PC-3 (cell line): ENCODE results near the gene TEDC1. TPM values are rescaled to one million over a fixed set of nuclear protein-coding genes. Genes with fewer than 3 reads are reported as not detected.

Experiments used
- ATAC-seq: fragments of 200-7000 bp; cut with Tn5 transposase; 2 replicates; pipeline ENCODE4 v1.9.1; 2020; ENCODE audit warnings: mild to moderate bottlenecking, moderate library complexity
- BruUV-seq: library from RNA; stranded (reverse); fragments of 400-500 nt; replicated peaks from 2 replicates; lab custom pipeline; 2021; lab: Mats Ljungman, UMichigan
- CTCF ChIA-PET: fragments of 300-600 bp; sonication (Branson Sonifier 250); formaldehyde crosslinking; loops from one replicate; lab custom pipeline; 2022; ENCODE audit warnings: antibody characterized with exemption; lab: Charles Lee
- POLR2A ChIA-PET: fragments of 300-600 bp; sonication (Branson Sonifier 250); formaldehyde crosslinking; loops from one replicate; lab custom pipeline; 2022; ENCODE audit warnings: antibody characterized with exemption; ENCODE audit not compliant: unreplicated experiment; lab: Charles Lee
- DNase-seq: peaks from one replicate; pipeline ENCODE4 v3.0.0-alpha.2; 2015
- H2AFZ ChIP-seq: fragments of 300-600 bp; sonication (generic); 2 replicates; pipeline ENCODE4 v1.6.0; 2016; ENCODE audit warnings: antibody characterized with exemption, low read length
- H3F3A ChIP-seq: fragments of 300-600 bp; sonication (generic); one replicate; pipeline ENCODE4 v1.6.0; 2017; ENCODE audit warnings: antibody characterized with exemption, low read length, control low read depth, mild to moderate bottlenecking; ENCODE audit not compliant: unreplicated experiment
- H3K27ac ChIP-seq: fragments of 300-600 bp; sonication (generic); 2 replicates; pipeline ENCODE4 v1.5.1; 2016; ENCODE audit warnings: mild to moderate bottlenecking, low read length
- H3K27me3 ChIP-seq: fragments of 300-600 bp; sonication (generic); 2 replicates; pipeline ENCODE4 v1.6.1; 2016; ENCODE audit warnings: low read length, mixed read lengths
- H3K36me3 ChIP-seq: fragments of 300-600 bp; sonication (generic); 2 replicates; pipeline ENCODE4 v1.6.1; 2016; ENCODE audit warnings: low read depth, mixed run types, low read length, mixed read lengths
- H3K4me1 ChIP-seq: fragments of 300-600 bp; sonication (generic); 2 replicates; pipeline ENCODE4 v1.5.1; 2016; ENCODE audit warnings: low read length; ENCODE audit not compliant: insufficient read depth
- H3K4me2 ChIP-seq: fragments of 300-600 bp; sonication (generic); 2 replicates; pipeline ENCODE4 v1.6.0; 2016; ENCODE audit warnings: low read length
- H3K4me3 ChIP-seq: fragments of 300-600 bp; sonication (generic); 2 replicates; pipeline ENCODE4 v1.5.1; 2016; ENCODE audit warnings: mild to moderate bottlenecking, low read length, mixed read lengths
- H3K79me2 ChIP-seq: fragments of 300-600 bp; sonication (generic); 2 replicates; pipeline ENCODE4 v1.6.1; 2017; ENCODE audit warnings: low read length, mixed read lengths
- H3K9ac ChIP-seq: fragments of 300-600 bp; sonication (generic); 2 replicates; pipeline ENCODE4 v1.6.0; 2016; ENCODE audit warnings: mild to moderate bottlenecking, low read length
- H3K9me2 ChIP-seq: fragments of 300-600 bp; sonication (generic); replicated peaks from 2 replicates; pipeline ENCODE4 v1.6.1; 2016; ENCODE audit warnings: mixed run types, low read length, mixed read lengths
- H3K9me3 ChIP-seq: fragments of 300-600 bp; sonication (generic); 2 replicates; pipeline ENCODE4 v1.6.1; 2016; ENCODE audit warnings: low read length, mixed read lengths
- H4K20me1 ChIP-seq: fragments of 300-600 bp; sonication (generic); 2 replicates; pipeline ENCODE4 v1.6.1; 2016; ENCODE audit warnings: low read length, mixed read lengths
- EZH2 ChIP-seq: fragments of 300-600 bp; sonication (generic); IDR thresholded peaks from one replicate; pipeline ENCODE4 v1.6.1; 2017; ENCODE audit warnings: antibody characterized with exemption, mild to moderate bottlenecking, low read length; ENCODE audit not compliant: unreplicated experiment
- EZH2phosphoT487 ChIP-seq: fragments of 300-600 bp; sonication (generic); IDR thresholded peaks from 2 replicates; pipeline ENCODE4 v1.6.1; 2018; ENCODE audit warnings: mild to moderate bottlenecking, antibody characterized with exemption, low read length, borderline replicate concordance
- intact Hi-C: fragments of 100-400 bp; cut with micrococcal nuclease; formaldehyde crosslinking; loops from 2 replicates; pipeline ENCODE4 v1.9.0; 2023
- total RNA-seq: library from RNA; depleted of rRNA; stranded (reverse); fragments of >200 nt; gene quantifications from 2 replicates; pipeline ENCODE4 v1.2.3, GENCODE V29; 2014
- TF ChIP-seq, protein P1 (sequence below): fragments of 300-600 bp; sonication (generic); conservative IDR thresholded peaks from 2 replicates; pipeline ENCODE4 v1.5.1; 2017; ENCODE audit warnings: antibody characterized with exemption, low read depth, mild to moderate bottlenecking, low read length

The TEDC1 gene
- total RNA-seq, 1 experiment from 2014 or later: 66.7 TPM

DNA sequence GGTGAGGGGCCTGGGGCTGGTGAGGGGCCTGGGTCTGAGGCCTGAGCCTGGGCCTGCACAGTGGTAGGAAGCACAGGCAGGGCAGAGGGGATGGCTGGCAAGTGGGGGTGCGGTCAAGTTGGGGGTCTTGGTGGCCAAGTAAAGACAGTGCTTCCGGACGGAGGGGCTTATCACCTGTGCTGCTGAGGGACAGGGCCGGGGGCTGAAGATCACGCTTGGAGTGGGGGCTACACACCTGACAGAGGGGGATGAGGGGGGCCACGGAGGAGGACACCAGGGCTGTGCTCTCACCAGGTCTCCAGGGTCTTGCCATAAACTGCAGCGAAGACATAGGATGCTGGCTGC, 12.2 kb downstream of the TEDC1 start:
- POLR2A ChIA-PET: no interaction called here
- CTCF ChIA-PET: no interaction called here
- H3K9me2 ChIP-seq: no peaks in the 10 kb centered on the region

DNA sequence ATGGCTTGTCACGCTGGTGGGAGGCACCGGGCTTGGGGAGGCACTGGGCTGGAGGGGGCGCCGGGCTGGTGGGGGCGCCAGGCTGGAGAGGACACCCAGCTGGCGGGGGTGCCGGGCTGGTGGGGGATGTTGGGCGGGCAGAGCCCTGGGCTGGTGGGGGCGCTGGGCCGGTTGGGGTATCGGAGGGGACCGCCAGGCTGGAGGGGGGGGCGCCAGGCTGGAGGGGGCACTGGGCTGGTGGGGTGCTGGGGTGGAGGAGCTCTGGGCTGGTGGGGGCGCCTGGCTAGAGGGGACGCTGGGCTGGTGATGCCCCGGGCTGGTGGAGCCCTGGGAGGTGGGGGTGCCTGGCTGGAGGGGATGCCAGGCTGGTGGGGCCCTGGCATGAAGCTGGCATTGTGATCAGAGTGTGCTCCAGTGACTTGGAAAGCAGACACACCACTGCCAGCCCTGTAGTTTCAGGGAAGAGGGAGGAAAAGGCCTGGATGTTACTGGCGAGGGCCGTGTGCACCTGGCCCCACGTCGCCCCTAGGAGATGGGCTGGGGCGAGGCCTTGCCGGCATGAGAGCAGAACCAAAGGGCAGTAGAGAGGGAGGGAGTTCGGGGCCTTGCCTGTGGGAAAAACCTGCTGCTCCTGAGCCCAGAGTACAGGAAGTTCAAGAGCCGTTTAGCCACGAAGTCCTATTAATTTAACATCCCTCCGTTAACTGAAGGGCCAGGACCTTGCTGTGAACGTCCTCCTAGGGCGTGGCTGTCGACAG, 13.1 kb downstream of the TEDC1 start:
- no peaks in the 10 kb centered on the region for H3K27me3 ChIP-seq
- no peaks in the 10 kb centered on the region for H3K4me1 ChIP-seq
- DNase-seq (no peak), ATAC-seq (no peak)
- CTCF ChIA-PET: no interaction called here
- no peak overlapping the region for H3K27ac ChIP-seq
- BruUV-seq: no TSS peak
- H3K4me3 ChIP-seq: no peak overlapping the region
- intact Hi-C loops: no loop called here
- H3K9me2 ChIP-seq: no peaks in the 10 kb centered on the region
- no peaks in the 10 kb centered on the region for H3K9me3 ChIP-seq
- H3K9ac ChIP-seq: no peak overlapping the region
- H4K20me1 ChIP-seq: no peaks in the 10 kb centered on the region
- POLR2A ChIA-PET: no interaction called here
- no peaks in the 10 kb centered on the region for H3F3A ChIP-seq
- TF ChIP-seq EZH2 (no peak), EZH2phosphoT487 (no peak)
- TF ChIP-seq, protein P1, sequence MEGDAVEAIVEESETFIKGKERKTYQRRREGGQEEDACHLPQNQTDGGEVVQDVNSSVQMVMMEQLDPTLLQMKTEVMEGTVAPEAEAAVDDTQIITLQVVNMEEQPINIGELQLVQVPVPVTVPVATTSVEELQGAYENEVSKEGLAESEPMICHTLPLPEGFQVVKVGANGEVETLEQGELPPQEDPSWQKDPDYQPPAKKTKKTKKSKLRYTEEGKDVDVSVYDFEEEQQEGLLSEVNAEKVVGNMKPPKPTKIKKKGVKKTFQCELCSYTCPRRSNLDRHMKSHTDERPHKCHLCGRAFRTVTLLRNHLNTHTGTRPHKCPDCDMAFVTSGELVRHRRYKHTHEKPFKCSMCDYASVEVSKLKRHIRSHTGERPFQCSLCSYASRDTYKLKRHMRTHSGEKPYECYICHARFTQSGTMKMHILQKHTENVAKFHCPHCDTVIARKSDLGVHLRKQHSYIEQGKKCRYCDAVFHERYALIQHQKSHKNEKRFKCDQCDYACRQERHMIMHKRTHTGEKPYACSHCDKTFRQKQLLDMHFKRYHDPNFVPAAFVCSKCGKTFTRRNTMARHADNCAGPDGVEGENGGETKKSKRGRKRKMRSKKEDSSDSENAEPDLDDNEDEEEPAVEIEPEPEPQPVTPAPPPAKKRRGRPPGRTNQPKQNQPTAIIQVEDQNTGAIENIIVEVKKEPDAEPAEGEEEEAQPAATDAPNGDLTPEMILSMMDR: no peak
- H3K79me2 ChIP-seq: no peaks in the 10 kb centered on the region
- H3K36me3 ChIP-seq: no peaks in the 10 kb centered on the region
- H2AFZ ChIP-seq: no peak overlapping the region
- no peak overlapping the region for H3K4me2 ChIP-seq

More for the DNA sequence above, 12.2 kb downstream of the TEDC1 start:
- Histone ChIP-seq H3K36me3 (no peaks in the 10 kb centered on the region), H3K27me3 (no peaks in the 10 kb centered on the region), H3K79me2 (no peaks in the 10 kb centered on the region), H3K9me3 (no peaks in the 10 kb centered on the region), H3K9ac (no peak overlapping the region), H3F3A (no peaks in the 10 kb centered on the region), H3K27ac (no peak overlapping the region), H2AFZ (no peak overlapping the region), H4K20me1 (no peaks in the 10 kb centered on the region), H3K4me2 (no peak overlapping the region), H3K4me1 (no peaks in the 10 kb centered on the region), H3K4me3 (no peak overlapping the region)
- no peak for DNase-seq
- ATAC-seq: no peak
- intact Hi-C loops: no loop called here
- TF ChIP-seq, protein P1: no peak
- TF ChIP-seq EZH2 (no peak), EZH2phosphoT487 (no peak)
- no TSS peak for BruUV-seq

DNA sequence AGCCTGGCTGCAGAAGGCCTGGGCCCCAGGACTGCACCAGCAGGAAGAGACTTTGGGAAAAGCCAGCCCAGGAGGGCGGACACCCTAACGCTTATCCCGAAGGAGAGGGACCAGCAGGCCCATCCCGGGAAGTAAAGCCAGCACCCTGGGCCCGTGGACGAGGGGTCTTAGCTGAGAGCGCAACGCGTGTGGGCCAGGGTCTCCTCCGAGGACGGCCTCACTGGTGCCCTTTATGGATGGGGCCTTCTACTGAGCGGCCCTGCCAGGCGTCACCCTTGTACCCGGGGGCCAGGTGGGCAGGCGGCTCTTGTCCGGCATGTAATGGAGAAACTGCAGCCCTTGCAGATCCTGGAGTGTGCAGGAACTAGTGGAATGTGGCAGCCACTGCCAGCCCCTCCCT, 14.1 kb downstream of the TEDC1 start:
- no peaks in the 10 kb centered on the region for H3K9me3 ChIP-seq

More for the DNA sequence above, 14.1 kb downstream of the TEDC1 start:
- POLR2A ChIA-PET: no interaction called here
- DNase-seq (no peak), ATAC-seq (no peak)
- H3K27me3 ChIP-seq: no peaks in the 10 kb centered on the region
- intact Hi-C loops: no loop called here
- no peak overlapping the region for H3K4me3 ChIP-seq
- no peak overlapping the region for H3K4me2 ChIP-seq
- TF ChIP-seq EZH2phosphoT487: no peak
- no peak for TF ChIP-seq EZH2
- TF ChIP-seq, protein P1: no peak
- H3K36me3 ChIP-seq: no peaks in the 10 kb centered on the region
- no peak overlapping the region for H3K27ac ChIP-seq
- H3F3A ChIP-seq: no peaks in the 10 kb centered on the region
- no TSS peak for BruUV-seq
- CTCF ChIA-PET: no interaction called here
- no peak overlapping the region for H2AFZ ChIP-seq
- no peaks in the 10 kb centered on the region for H3K9me2 ChIP-seq
- H4K20me1 ChIP-seq: no peaks in the 10 kb centered on the region
- no peak overlapping the region for H3K9ac ChIP-seq
- no peaks in the 10 kb centered on the region for H3K79me2 ChIP-seq
- H3K4me1 ChIP-seq: no peaks in the 10 kb centered on the region
